ENCODE results near the gene SSMEM1. TPM values are rescaled to one million over a fixed set of nuclear protein-coding genes. Genes with fewer than 3 reads are reported as not detected.
"Not testable (repeated sequence)": the region's sequence is repeated elsewhere in the genome, so short reads cannot be mapped to it uniquely, and the experiment has no call there.

Gene SSMEM1
- total RNA-seq, 1 donor from 2014 or later = not detected

DNA sequence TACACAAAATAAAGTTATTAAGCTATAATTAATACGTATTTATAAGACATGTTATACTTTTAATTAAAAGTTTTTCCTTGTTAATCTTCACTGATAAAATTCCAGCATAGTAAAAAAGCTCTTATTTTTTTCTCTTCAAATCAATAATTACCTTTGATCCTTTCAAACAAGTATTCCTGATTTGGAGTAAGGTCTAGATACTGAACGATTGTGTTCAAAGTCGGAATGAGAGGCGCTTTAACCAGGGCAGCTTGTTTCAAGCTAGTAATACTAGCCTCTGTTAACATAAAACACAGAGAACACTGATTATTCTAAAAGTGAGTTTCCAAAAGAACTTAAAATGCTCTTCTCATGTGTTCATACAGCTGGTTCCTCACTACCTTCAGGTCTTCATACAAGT, 29.4 kb upstream of the SSMEM1 start:
- Mint-ChIP-seq H3K9me3 (ENCODE audit: unreplicated experiment) (no peaks in the 10 kb centered on the region), H3K4me3 (ENCODE audit: unreplicated experiment) (no peak overlapping the region), H3K27ac (ENCODE audit: unreplicated experiment) (no peak overlapping the region), H3K4me1 (ENCODE audit: unreplicated experiment) (no peaks in the 10 kb centered on the region), H3K27me3 (ENCODE audit: unreplicated experiment) (no peaks in the 10 kb centered on the region), H3K36me3 (ENCODE audit: unreplicated experiment) (peaks cover 34% of the 10 kb centered on the region)
- DNase-seq (ENCODE audit: extremely low spot score, unreplicated experiment) = no peak
- TF ChIP-seq, protein P1, sequence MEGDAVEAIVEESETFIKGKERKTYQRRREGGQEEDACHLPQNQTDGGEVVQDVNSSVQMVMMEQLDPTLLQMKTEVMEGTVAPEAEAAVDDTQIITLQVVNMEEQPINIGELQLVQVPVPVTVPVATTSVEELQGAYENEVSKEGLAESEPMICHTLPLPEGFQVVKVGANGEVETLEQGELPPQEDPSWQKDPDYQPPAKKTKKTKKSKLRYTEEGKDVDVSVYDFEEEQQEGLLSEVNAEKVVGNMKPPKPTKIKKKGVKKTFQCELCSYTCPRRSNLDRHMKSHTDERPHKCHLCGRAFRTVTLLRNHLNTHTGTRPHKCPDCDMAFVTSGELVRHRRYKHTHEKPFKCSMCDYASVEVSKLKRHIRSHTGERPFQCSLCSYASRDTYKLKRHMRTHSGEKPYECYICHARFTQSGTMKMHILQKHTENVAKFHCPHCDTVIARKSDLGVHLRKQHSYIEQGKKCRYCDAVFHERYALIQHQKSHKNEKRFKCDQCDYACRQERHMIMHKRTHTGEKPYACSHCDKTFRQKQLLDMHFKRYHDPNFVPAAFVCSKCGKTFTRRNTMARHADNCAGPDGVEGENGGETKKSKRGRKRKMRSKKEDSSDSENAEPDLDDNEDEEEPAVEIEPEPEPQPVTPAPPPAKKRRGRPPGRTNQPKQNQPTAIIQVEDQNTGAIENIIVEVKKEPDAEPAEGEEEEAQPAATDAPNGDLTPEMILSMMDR (IDR thresholded peaks at IDR 0.05) = no peak

DNA sequence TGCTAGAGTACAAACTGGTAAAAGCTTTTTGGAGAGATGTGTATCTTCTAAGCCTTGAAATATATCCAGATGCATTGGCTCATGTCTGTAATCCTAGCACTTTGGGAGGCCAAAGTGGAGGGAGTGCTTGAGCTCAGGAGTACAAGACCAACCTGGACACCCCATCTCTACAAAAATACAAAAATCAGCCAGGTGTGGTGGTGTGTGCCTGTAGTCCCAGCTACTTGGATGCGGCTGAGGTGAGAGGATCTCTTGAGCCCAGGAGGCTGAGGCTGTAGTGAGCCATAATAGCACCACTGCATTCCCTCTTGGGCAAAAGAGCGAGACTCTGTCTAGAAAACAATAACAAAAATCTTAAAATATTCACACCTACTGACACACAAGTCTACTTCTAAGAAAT, 28.0 kb upstream of the SSMEM1 start:
- H3K4me3 Mint-ChIP-seq (ENCODE audit: unreplicated experiment) = no peak overlapping the region
- no peaks in the 10 kb centered on the region for H3K4me1 Mint-ChIP-seq (ENCODE audit: unreplicated experiment)
- no peak for DNase-seq (ENCODE audit: extremely low spot score, unreplicated experiment)
- H3K27ac Mint-ChIP-seq (ENCODE audit: unreplicated experiment) = no peak overlapping the region
- H3K9me3 Mint-ChIP-seq (ENCODE audit: unreplicated experiment) = no peaks in the 10 kb centered on the region
- H3K27me3 Mint-ChIP-seq (ENCODE audit: unreplicated experiment) = no peaks in the 10 kb centered on the region
- H3K36me3 Mint-ChIP-seq (ENCODE audit: unreplicated experiment) = peaks cover 35% of the 10 kb centered on the region
- TF ChIP-seq, protein P1 (IDR thresholded peaks at IDR 0.05) = no peak

DNA sequence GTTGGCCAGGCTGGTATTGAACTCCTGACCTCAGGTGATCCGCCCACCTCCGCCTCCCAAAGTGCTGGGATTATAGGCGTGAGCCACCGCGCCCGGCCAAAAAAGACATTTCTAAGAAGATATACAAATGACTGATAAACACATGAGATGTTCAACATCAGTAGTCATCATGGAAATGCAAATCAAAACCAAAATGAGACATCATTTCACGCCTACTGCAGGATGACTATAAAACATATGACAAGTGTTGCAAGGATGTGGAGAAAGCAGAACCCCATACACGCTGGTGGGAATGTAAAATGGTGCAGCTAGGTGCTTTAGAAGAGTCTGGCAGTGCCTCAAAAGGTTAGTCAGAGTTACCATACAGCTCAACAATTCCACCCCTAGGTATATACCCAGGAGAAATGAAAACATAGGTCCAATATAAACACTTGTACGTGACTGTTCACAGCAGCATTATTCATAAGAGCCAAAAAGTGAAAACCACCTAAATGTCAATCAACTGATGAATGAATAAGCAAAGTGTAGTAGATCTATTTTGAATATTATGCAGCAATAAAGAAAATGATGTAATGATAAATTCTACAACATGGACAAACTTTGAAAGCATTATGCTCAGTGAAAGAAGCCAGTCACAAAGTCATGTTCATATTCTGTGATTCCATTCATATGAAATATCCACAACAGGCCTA, 26.9 kb upstream of the SSMEM1 start:
- H3K4me1 Mint-ChIP-seq (ENCODE audit: unreplicated experiment) = no peaks in the 10 kb centered on the region
- H3K36me3 Mint-ChIP-seq (ENCODE audit: unreplicated experiment) = peaks cover 32% of the 10 kb centered on the region
- no peak overlapping the region for H3K4me3 Mint-ChIP-seq (ENCODE audit: unreplicated experiment)
- TF ChIP-seq, protein P1 (IDR thresholded peaks at IDR 0.05) = no peak
- no peaks in the 10 kb centered on the region for H3K9me3 Mint-ChIP-seq (ENCODE audit: unreplicated experiment)
- no peak for DNase-seq (ENCODE audit: extremely low spot score, unreplicated experiment)
- no peak overlapping the region for H3K27ac Mint-ChIP-seq (ENCODE audit: unreplicated experiment)
- no peaks in the 10 kb centered on the region for H3K27me3 Mint-ChIP-seq (ENCODE audit: unreplicated experiment)

DNA sequence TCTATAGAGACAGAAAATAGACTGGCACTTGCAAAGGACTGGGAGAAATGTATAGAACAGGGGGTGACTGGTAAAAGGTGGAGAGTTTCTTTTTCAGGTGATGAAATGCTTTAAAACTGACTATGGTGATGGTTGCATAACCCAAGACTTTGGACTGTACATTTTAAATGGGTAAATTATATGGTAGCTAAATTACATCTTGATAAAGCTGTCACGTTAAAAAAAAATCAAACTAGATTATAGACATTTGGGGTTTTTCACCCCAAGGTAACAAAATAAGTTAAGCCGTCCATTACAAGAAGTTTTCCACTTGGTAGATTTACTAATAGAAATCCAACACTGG, 26.4 kb upstream of the SSMEM1 start:
- H3K36me3 Mint-ChIP-seq (ENCODE audit: unreplicated experiment) = peaks cover 32% of the 10 kb centered on the region
- no peaks in the 10 kb centered on the region for H3K27me3 Mint-ChIP-seq (ENCODE audit: unreplicated experiment)
- H3K9me3 Mint-ChIP-seq (ENCODE audit: unreplicated experiment) = no peaks in the 10 kb centered on the region
- no peak for DNase-seq (ENCODE audit: extremely low spot score, unreplicated experiment)
- H3K4me3 Mint-ChIP-seq (ENCODE audit: unreplicated experiment) = no peak overlapping the region
- H3K27ac Mint-ChIP-seq (ENCODE audit: unreplicated experiment) = no peak overlapping the region
- H3K4me1 Mint-ChIP-seq (ENCODE audit: unreplicated experiment) = no peaks in the 10 kb centered on the region
- TF ChIP-seq, protein P1 (IDR thresholded peaks at IDR 0.05) = no peak

DNA sequence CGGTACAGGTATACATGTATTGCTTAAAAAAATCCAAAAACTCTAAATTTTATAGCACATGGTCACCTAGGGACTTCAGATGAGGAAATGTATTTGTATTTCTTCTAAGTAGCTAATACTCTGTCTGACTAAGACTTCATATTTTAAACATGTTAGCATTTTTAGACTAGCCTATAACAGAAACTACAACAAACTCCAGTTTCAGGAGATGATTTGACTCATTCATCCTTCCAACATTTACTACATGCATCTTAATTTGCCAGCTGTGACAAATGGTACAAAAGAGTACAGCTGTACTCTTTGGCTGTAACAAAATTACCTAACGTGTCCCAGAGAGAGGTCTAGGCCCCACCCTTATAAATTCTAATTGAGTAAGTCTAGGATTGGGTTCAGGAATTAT, 24.7 kb upstream of the SSMEM1 start:
- peaks cover 35% of the 10 kb centered on the region for H3K36me3 Mint-ChIP-seq (ENCODE audit: unreplicated experiment)
- no peak for DNase-seq (ENCODE audit: extremely low spot score, unreplicated experiment)
- no peaks in the 10 kb centered on the region for H3K27me3 Mint-ChIP-seq (ENCODE audit: unreplicated experiment)
- H3K9me3 Mint-ChIP-seq (ENCODE audit: unreplicated experiment) = no peaks in the 10 kb centered on the region
- H3K4me1 Mint-ChIP-seq (ENCODE audit: unreplicated experiment) = no peaks in the 10 kb centered on the region
- no peak overlapping the region for H3K27ac Mint-ChIP-seq (ENCODE audit: unreplicated experiment)
- TF ChIP-seq, protein P1 (IDR thresholded peaks at IDR 0.05) = no peak
- H3K4me3 Mint-ChIP-seq (ENCODE audit: unreplicated experiment) = no peak overlapping the region

DNA sequence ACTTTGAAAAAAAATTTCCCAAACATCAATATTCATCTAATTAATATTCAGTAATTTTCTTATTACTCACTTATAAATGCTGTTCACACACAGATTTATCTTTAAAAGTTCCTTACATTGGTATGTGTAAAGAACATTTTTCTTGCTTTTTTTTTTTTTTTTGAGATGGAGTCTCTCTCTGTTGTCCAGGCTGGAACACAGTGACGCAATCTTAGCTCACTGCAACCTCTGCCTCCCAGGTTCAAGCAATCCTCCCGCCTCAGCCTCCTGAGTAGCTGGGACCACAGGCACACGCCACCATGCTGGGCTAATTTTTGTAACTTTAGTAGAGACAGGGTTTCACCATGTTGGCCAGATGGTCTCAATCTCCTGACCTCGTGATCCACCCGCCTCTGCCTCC, 23.3 kb upstream of the SSMEM1 start:
- DNase-seq (ENCODE audit: extremely low spot score, unreplicated experiment); H3K27me3 Mint-ChIP-seq (ENCODE audit: unreplicated experiment); H3K9me3 Mint-ChIP-seq (ENCODE audit: unreplicated experiment); H3K4me1 Mint-ChIP-seq (ENCODE audit: unreplicated experiment); H3K27ac Mint-ChIP-seq (ENCODE audit: unreplicated experiment); H3K4me3 Mint-ChIP-seq (ENCODE audit: unreplicated experiment): not testable (repeated sequence)
- peaks cover 28% of the 10 kb centered on the region for H3K36me3 Mint-ChIP-seq (ENCODE audit: unreplicated experiment)

Measured in osteocyte (in vitro differentiated cells).